ENCODE results near the gene ADAM8.
"Not testable (repeated sequence)": the region's sequence is repeated elsewhere in the genome, so short reads cannot be mapped to it uniquely, and the experiment has no call there.

Gene ADAM8

GRCh38 chr10:133276435-133277201 lies at the start of gene ADAM8:
TSS of gene ADAM8 (minus strand) at chr10:133276868. CDS start at chr10:133276817, 51 bp downstream.
- peak within 1 kb of the TSS; percentile 93 for H3K4me3 ChIP-seq (ENCODE audit: low read depth, low read length)
- 0 out of 2 replicates have a peak, but pooled peaks have one; percentile 5 for TF ChIP-seq CTCF (IDR thresholded peaks at IDR 0.05; ENCODE audit: borderline replicate concordance, insufficient read depth, low read depth, low read length)

GRCh38 chr10:133326223-133326551 lies 49.5 kb upstream of the ADAM8 start:
- H3K4me3 ChIP-seq (ENCODE audit: low read depth, low read length) = no peak overlapping the region
- no peak for TF ChIP-seq CTCF (IDR thresholded peaks at IDR 0.05; ENCODE audit: borderline replicate concordance, insufficient read depth, low read depth, low read length)

GRCh38 chr10:133325440-133326222 lies 49.0 kb upstream of the ADAM8 start:
- no peak for TF ChIP-seq CTCF (IDR thresholded peaks at IDR 0.05; ENCODE audit: borderline replicate concordance, insufficient read depth, low read depth, low read length)
- no peak overlapping the region for H3K4me3 ChIP-seq (ENCODE audit: low read depth, low read length)

GRCh38 chr10:133324857-133325260 lies 48.2 kb upstream of the ADAM8 start:
- no peak overlapping the region for H3K4me3 ChIP-seq (ENCODE audit: low read depth, low read length)
- TF ChIP-seq CTCF (IDR thresholded peaks at IDR 0.05; ENCODE audit: borderline replicate concordance, insufficient read depth, low read depth, low read length) = no peak

- H3K4me3 ChIP-seq (ENCODE audit: low read depth, low read length) = no peak overlapping the region
- no peak for TF ChIP-seq CTCF (IDR thresholded peaks at IDR 0.05; ENCODE audit: borderline replicate concordance, insufficient read depth, low read depth, low read length)
Measured at GRCh38 chr10:133324198-133324792, 47.6 kb upstream of the ADAM8 start.

DNA sequence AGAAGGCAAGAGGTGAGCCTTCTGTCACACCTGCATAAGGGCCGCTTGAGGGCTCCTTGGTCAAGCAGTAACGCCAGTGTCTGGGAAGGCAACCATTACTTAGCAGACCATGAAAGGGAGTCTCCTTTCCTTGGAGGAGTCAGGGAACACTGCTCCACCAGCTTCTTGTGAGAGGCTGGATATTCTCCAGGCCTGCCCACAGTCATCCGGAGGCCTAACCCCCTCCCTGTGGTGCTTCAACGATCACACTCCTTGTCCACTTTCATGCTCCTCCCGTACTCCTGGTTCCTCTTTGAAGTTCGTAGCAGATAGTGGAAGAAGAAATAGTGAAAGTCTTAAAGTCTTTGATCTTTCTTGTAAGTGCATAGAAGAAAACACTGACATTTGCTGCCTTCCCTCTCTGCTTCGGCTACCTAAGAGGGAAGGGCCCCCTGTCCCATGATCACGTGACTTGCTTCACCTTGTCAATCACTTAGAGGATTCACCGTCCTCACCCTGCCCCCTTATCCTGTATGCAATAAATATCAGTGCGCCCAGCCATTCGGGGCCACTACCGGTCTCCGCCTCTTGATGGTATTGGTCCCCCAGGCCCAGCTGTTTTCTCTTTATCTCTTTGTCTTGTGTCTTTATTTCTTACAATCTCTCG lies 45.5 kb upstream of the ADAM8 start:
- H3K4me3 ChIP-seq (ENCODE audit: low read depth, low read length) = not testable (repeated sequence)

DNA sequence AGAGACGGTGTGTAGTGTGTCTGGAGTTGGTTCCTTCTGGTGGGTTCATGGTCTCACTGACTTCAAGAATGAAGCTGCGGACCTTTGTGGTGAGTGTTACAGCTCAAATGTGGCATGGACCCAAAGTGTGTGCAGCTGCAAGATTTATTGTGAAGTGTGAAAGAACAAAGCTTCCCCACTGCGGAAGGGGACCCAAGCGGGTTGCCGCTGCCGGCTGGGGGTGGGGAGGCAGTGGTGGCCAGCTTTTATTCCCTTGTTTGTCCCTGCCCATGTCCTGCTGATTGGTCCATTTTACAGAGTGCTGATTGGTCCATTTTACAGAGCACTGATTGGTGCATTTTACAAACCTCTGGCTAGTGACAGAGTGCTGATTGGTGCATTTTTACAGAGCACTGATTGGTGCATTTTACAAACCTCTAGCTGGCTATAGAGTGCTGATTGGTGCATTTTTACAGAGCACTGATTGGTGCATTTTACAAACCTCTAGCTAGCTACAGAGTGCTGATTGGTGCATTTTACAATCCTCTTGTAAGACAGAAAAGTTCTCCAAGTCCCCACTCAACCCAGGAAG lies 44.3 kb upstream of the ADAM8 start:
- not testable (repeated sequence) for H3K4me3 ChIP-seq (ENCODE audit: low read depth, low read length)

All from GM12875 (cell line).